ENCODE results near the gene TCEA3.

DNA sequence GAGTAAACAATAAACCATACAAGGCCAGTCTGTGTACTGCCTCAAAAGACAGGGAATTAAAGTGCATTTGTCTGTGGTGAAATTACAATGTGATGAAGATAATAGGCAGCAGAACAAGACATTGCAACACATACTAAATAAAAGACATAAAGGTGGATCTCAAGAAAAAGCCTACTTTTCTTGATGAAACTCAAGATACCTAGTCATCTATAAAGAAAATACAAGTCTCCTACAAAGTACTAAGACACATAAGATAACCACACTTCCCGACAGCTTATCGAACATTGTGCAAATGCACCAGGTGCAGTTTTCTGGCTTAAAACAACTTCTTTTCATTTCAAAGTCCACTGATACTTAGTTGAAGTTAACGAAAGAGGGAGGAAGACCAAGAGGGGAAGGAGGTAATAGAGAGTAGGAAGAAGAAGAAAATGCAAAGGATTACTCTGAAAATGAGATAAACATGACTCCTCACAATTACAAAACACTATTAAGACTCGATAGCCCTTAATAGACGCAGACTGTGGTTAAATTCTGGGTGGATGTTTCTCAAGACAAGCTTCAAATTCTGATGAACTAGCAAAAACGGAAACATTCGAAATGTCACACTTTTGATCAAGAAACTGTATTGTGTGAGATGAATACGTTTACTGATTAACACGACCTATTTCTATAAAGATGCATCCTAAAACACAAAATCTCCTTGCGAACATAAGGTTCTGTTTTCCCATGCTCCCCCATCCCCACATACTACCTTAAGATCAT is 82.4 kb downstream of the TCEA3 start:
- TF ChIP-seq, protein P1, sequence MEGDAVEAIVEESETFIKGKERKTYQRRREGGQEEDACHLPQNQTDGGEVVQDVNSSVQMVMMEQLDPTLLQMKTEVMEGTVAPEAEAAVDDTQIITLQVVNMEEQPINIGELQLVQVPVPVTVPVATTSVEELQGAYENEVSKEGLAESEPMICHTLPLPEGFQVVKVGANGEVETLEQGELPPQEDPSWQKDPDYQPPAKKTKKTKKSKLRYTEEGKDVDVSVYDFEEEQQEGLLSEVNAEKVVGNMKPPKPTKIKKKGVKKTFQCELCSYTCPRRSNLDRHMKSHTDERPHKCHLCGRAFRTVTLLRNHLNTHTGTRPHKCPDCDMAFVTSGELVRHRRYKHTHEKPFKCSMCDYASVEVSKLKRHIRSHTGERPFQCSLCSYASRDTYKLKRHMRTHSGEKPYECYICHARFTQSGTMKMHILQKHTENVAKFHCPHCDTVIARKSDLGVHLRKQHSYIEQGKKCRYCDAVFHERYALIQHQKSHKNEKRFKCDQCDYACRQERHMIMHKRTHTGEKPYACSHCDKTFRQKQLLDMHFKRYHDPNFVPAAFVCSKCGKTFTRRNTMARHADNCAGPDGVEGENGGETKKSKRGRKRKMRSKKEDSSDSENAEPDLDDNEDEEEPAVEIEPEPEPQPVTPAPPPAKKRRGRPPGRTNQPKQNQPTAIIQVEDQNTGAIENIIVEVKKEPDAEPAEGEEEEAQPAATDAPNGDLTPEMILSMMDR (IDR thresholded peaks at IDR 0.05; ENCODE audit: insufficient read depth, low read depth, low read length): no peak
- TF ChIP-seq EZH2 (IDR thresholded peaks at IDR 0.05; ENCODE audit: insufficient read depth, low read length): no peak

Measured in astrocyte (in vitro differentiated cells and primary cell).